ENCODE data around the gene ALDH18A1. TPM values are rescaled to one million over a fixed set of nuclear protein-coding genes. Genes with fewer than 3 reads are reported as not detected.

Gene ALDH18A1
- total RNA-seq, 1 experiment from 2014 or later = 87.6 TPM

DNA sequence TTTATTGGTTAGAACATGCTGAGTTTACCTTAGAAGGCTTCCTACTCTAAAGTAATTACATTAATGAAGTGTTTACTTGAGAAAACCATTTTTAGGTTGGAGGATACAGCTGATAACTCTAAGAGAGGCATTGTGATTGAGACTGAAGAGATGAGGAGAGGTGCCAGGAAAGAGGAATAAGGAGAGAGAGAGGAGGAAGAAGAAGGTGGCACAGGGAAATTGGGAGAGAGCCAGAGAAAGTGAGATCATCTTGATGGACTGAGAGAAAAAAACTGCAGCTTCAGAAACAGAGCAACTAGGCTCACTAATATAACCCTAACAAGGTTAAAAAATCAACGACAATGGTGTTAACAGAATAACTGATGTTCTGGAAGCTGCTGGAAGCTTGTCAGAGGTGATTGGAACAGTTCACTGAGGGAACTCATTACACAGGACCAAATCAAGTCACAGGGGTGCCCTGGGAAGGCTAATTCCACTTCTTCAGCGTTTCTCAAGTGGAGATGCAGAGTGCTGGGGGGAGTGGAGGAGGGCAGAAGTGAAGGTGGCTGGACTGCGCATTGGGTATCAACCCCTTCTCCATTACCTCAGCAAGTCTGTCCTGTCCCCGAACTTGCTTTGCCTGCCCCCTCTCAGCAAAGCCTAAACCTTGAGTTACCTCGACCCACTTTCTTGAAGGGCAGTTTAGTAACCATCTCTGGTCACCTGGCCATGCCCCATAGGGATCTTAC lies 88.4 kb downstream of the ALDH18A1 start:
- Histone ChIP-seq H3K9me2 (ENCODE audit: insufficient read depth) (no peaks in the 10 kb centered on the region), H3K4me2 (ENCODE audit: low read length) (no peak overlapping the region), H3K27ac (ENCODE audit: low read depth, low read length) (no peak overlapping the region), H3K4me1 (ENCODE audit: control insufficient read depth in 1 of 2, insufficient read depth in 2 of 2, low read length in 2 of 2) (no peaks in the 10 kb centered on the region), H3K36me3 (ENCODE audit: control insufficient read depth in 1 of 2, insufficient read depth in 2 of 2, low read length in 2 of 2) (no peaks in the 10 kb centered on the region), H3K79me2 (ENCODE audit: insufficient read depth, low read length) (no peaks in the 10 kb centered on the region), H3K9me3 (ENCODE audit: control insufficient read depth in 1 of 2, insufficient read depth in 1 of 2, low read depth in 1 of 2, low read length in 2 of 2) (no peaks in the 10 kb centered on the region), H4K20me1 (ENCODE audit: insufficient read depth) (no peaks in the 10 kb centered on the region), H3K9ac (ENCODE audit: low read length) (no peak overlapping the region), H3K27me3 (ENCODE audit: insufficient read depth, low read length) (peaks cover 4% of the 10 kb centered on the region; the same call in 1 of the 2 replicates), H3K4me3 (replicated peaks in 1 of 2; ENCODE audit: low read depth in 1 of 2, low read length in 2 of 2) (no peak overlapping the region), H2AFZ (ENCODE audit: low read depth, low read length, poor library complexity, severe bottlenecking) (no peak overlapping the region)
- TF ChIP-seq, protein P1, sequence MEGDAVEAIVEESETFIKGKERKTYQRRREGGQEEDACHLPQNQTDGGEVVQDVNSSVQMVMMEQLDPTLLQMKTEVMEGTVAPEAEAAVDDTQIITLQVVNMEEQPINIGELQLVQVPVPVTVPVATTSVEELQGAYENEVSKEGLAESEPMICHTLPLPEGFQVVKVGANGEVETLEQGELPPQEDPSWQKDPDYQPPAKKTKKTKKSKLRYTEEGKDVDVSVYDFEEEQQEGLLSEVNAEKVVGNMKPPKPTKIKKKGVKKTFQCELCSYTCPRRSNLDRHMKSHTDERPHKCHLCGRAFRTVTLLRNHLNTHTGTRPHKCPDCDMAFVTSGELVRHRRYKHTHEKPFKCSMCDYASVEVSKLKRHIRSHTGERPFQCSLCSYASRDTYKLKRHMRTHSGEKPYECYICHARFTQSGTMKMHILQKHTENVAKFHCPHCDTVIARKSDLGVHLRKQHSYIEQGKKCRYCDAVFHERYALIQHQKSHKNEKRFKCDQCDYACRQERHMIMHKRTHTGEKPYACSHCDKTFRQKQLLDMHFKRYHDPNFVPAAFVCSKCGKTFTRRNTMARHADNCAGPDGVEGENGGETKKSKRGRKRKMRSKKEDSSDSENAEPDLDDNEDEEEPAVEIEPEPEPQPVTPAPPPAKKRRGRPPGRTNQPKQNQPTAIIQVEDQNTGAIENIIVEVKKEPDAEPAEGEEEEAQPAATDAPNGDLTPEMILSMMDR (IDR thresholded peaks at IDR 0.05 in 2 of 3, conservative IDR thresholded peaks at IDR 0.05 in 1 of 3; ENCODE audit: borderline replicate concordance in 1 of 3, insufficient read depth in 1 of 3, low read depth in 2 of 3, low read length in 2 of 3) = no peak
- TF ChIP-seq SIN3A (IDR thresholded peaks at IDR 0.05; ENCODE audit: low read depth) = no peak
- no peak for TF ChIP-seq FOSL1 (IDR thresholded peaks at IDR 0.05; ENCODE audit: low read depth)
- TF ChIP-seq EZH2 (IDR thresholded peaks at IDR 0.05) = no peak
- TF ChIP-seq, protein P2, sequence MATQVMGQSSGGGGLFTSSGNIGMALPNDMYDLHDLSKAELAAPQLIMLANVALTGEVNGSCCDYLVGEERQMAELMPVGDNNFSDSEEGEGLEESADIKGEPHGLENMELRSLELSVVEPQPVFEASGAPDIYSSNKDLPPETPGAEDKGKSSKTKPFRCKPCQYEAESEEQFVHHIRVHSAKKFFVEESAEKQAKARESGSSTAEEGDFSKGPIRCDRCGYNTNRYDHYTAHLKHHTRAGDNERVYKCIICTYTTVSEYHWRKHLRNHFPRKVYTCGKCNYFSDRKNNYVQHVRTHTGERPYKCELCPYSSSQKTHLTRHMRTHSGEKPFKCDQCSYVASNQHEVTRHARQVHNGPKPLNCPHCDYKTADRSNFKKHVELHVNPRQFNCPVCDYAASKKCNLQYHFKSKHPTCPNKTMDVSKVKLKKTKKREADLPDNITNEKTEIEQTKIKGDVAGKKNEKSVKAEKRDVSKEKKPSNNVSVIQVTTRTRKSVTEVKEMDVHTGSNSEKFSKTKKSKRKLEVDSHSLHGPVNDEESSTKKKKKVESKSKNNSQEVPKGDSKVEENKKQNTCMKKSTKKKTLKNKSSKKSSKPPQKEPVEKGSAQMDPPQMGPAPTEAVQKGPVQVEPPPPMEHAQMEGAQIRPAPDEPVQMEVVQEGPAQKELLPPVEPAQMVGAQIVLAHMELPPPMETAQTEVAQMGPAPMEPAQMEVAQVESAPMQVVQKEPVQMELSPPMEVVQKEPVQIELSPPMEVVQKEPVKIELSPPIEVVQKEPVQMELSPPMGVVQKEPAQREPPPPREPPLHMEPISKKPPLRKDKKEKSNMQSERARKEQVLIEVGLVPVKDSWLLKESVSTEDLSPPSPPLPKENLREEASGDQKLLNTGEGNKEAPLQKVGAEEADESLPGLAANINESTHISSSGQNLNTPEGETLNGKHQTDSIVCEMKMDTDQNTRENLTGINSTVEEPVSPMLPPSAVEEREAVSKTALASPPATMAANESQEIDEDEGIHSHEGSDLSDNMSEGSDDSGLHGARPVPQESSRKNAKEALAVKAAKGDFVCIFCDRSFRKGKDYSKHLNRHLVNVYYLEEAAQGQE (IDR thresholded peaks at IDR 0.05; ENCODE audit: low read depth) = no peak
- TF ChIP-seq, protein P3, sequence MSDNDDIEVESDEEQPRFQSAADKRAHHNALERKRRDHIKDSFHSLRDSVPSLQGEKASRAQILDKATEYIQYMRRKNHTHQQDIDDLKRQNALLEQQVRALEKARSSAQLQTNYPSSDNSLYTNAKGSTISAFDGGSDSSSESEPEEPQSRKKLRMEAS (IDR thresholded peaks at IDR 0.05) = no peak
- no peak for TF ChIP-seq POLR2AphosphoS5 (IDR thresholded peaks at IDR 0.05; ENCODE audit: low read depth, low read length)
- TF ChIP-seq RAD21 (IDR thresholded peaks at IDR 0.05; ENCODE audit: low read depth) = no peak
- TF ChIP-seq SP1 (IDR thresholded peaks at IDR 0.05; ENCODE audit: low read depth) = no peak
- no peak for TF ChIP-seq ELF1 (IDR thresholded peaks at IDR 0.05; ENCODE audit: borderline replicate concordance, low read depth)
- no peak for TF ChIP-seq EZH2phosphoT487 (IDR thresholded peaks at IDR 0.05; ENCODE audit: borderline replicate concordance)
- TF ChIP-seq ZFX (IDR thresholded peaks at IDR 0.05) = no peak
- TF ChIP-seq EGR1 (IDR thresholded peaks at IDR 0.05; ENCODE audit: low read depth) = no peak
- TF ChIP-seq ZNF274 (IDR thresholded peaks at IDR 0.05; ENCODE audit: low read depth, low read length) = no peak
- no TSS peak for BruUV-seq (replicated peaks)
- ChIA-PET RAD21 (ENCODE audit: low non-redundant PET in 1 of 2, low total read pairs in 2 of 2, uncharacterized antibody in 2 of 2, unreplicated experiment in 2 of 2) (no interaction called here), POLR2A (no interaction called here), CTCF (no interaction called here)
- no peak for ATAC-seq
- intact Hi-C loops (cut with micrococcal nuclease) = no loop called here
- no peak for DNase-seq (ENCODE audit: low read depth, low spot score)
